Skeletal muscle tissue (tissue), 4 donors: ENCODE data around the gene CCDC192. TPM values are rescaled to one million over a fixed set of nuclear protein-coding genes. Genes with fewer than 3 reads are reported as not detected.
"Not testable (repeated sequence)": the region's sequence is repeated elsewhere in the genome, so short reads cannot be mapped to it uniquely, and the experiment has no call there.

Experiments
- H3K27ac ChIP-seq: one replicate; pipeline ENCODE4 v1.7.0; 2013; ENCODE audit warnings: mild to moderate bottlenecking, low read depth, low read length, inconsistent platforms
- H3K27me3 ChIP-seq, 3 donors: one replicate each; pipeline ENCODE4 v1.7.0; 2013; ENCODE audit warnings: low read length in 3 of 3; ENCODE audit not compliant: control insufficient read depth in 3 of 3, insufficient read depth in 3 of 3
- H3K36me3 ChIP-seq, 3 donors: one replicate each; pipeline ENCODE4 v1.7.0; 2013; ENCODE audit warnings: low read length in 3 of 3; ENCODE audit not compliant: control insufficient read depth in 3 of 3, insufficient read depth in 3 of 3
- H3K4me1 ChIP-seq, 3 donors: one replicate each; pipeline ENCODE4 v1.7.0; 2013; ENCODE audit warnings: low read length in 3 of 3, mild to moderate bottlenecking in 3 of 3; ENCODE audit not compliant: control insufficient read depth in 3 of 3, insufficient read depth in 3 of 3
- H3K4me3 ChIP-seq, 3 donors: one replicate each; pipeline ENCODE4 v1.7.0; 2013; ENCODE audit warnings: low read length in 3 of 3
- H3K9ac ChIP-seq, 3 donors: one replicate each; pipeline ENCODE4 v1.7.0; 2013; ENCODE audit warnings: low read length in 3 of 3, mild to moderate bottlenecking in 3 of 3, moderate library complexity in 2 of 3, low read depth in 1 of 3
- H3K9me3 ChIP-seq, 3 donors: one replicate each; pipeline ENCODE4 v1.7.0; 2013; ENCODE audit warnings: low read length in 3 of 3; ENCODE audit not compliant: control insufficient read depth in 3 of 3
- total RNA-seq: library from RNA; depleted of rRNA; stranded (reverse); fragments of >200 nt; gene quantifications from one replicate; pipeline ENCODE4 v1.2.3, GENCODE V29; 2014
- donor health status: Osteomylitis.

Gene CCDC192
- total RNA-seq, 1 donor from 2014 or later: not detected

- not testable (repeated sequence) for H3K27me3 ChIP-seq, H3K4me3 ChIP-seq, H3K27ac ChIP-seq, H3K9me3 ChIP-seq, H3K4me1 ChIP-seq, H3K36me3 ChIP-seq, H3K9ac ChIP-seq
Observed at GRCh38 chr5:127676951-127677350, 26.2 kb upstream of the CCDC192 start.

DNA sequence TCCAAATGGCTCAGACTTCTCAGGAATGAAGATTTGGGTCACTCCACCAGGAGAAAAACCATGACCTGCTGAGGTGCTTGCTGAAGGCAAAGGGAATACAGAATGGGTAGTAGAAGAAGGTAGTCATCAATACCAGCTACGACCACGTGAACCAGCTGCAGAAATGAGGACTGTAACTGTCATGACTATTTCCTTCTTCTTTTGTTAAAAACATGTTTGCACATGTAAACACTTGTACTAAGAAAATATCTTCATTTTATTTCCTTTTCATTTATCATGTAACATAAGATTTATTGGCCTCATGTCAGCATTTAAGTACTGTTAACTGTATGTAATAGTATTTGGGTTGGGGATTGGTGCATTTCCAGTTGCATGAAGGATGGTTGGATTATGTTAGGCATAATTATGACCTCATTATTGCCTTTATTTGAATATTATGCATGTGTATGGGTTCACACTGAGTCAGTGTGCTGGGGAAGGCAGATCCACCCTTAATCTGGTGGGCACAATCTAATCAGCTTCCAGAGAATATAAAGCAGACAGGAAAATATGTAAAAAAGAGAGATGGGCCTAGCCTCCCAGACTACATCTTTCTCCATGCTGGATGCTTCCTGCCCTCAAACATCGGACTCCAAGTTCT, 23.4 kb upstream of the CCDC192 start:
- H3K27me3 ChIP-seq, H3K27ac ChIP-seq, H3K36me3 ChIP-seq, H3K4me3 ChIP-seq, H3K9ac ChIP-seq, H3K4me1 ChIP-seq, H3K9me3 ChIP-seq: not testable (repeated sequence)

- Histone ChIP-seq H3K4me3 (no peak overlapping the region), H3K9ac (no peak overlapping the region), H3K4me1 (peaks cover 7 to 9% (median 7%) of the 10 kb centered on the region in 3 donors), H3K36me3 (no peaks in the 10 kb centered on the region), H3K27me3 (no peaks in the 10 kb centered on the region), H3K9me3 (no peaks in the 10 kb centered on the region), H3K27ac (no peak overlapping the region)
Observed at GRCh38 chr5:127680595-127680994, 22.6 kb upstream of the CCDC192 start.

DNA sequence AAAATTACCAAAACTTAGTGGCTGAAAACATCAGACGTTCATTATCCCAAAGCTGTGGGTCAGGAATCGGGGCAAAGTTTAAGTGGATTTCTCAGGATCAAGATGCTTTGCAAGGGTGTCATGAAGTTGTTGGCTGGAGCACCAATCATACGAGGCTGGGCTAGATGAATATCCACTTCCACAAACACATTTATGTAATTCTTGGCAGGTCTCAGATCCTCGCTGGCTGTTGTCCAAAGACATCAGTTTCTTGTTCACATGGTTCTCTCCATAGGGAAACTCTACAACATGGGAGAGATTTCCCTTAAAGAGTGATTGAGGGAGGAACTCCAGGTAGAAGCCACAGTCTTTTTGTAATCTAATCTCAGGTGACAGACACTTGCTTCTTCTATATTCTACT, 20.2 kb upstream of the CCDC192 start:
- H3K4me1 ChIP-seq: peaks cover 10 to 11% (median 10%) of the 10 kb centered on the region in 3 donors
- H3K27ac ChIP-seq: no peak overlapping the region
- no peaks in the 10 kb centered on the region for H3K27me3 ChIP-seq
- H3K4me3 ChIP-seq: no peak overlapping the region
- no peak overlapping the region for H3K9ac ChIP-seq
- no peaks in the 10 kb centered on the region for H3K9me3 ChIP-seq
- no peaks in the 10 kb centered on the region for H3K36me3 ChIP-seq

DNA sequence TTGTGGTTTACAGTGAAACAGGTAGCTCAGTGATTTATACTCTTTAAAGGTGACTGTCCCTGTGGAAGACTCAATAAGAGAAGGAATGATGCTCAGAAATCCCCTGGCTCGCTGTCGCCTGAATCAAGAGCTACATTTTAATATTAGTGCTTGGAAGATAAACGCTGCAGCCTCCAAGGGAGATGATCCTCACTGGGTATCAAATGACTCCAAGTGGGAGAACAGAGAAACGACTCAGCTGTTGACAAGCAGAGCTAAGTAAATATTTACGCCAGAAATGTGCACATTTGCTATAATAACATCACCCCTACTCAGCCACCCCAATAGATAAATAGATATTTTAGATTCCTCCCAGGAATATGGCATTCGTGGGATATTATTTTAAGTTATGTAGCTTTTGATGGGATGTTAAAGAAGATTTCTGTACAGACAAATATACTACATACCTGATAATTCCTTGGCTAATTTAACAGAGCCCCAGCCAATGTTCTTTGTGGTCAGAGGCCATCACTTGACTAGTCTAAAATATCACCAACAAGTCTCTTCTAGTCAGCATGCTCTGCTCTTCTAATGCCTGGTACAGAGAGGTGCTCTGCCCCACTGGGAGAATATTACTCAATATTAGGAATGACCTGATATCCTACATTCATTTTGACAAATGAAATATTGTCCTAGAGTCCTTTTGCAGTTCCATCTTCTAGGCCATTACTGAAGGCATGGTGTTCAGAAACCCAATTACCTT, 18.3 kb upstream of the CCDC192 start:
- Histone ChIP-seq H3K27me3 (no peaks in the 10 kb centered on the region), H3K4me1 (peaks cover 10 to 11% (median 10%) of the 10 kb centered on the region in 3 donors), H3K36me3 (no peaks in the 10 kb centered on the region), H3K27ac (peak overlapping the region; percentile 84), H3K9me3 (no peaks in the 10 kb centered on the region), H3K9ac (peak overlapping the region in 2 of 3 donors; percentile 4 to 34), H3K4me3 (no peak overlapping the region)

DNA sequence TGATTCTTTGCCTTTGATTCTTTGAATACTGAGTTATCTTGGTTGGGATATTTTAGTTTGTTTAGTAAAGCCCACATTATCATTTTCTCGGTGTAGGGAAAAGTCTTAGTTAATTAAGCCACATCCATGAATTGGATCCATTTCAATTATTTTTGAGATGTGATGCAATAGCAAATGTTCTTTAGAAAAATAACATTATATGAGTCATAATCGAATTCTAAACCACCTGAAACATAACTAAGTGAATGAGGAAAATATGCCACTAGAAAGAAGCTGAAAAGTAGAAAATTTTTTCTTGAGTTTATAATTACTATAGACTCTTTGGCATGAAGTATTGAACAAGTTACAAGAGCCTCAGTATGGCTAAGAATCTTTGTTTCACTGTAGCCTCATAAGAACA, 17.5 kb upstream of the CCDC192 start:
- Histone ChIP-seq H3K4me3 (no peak overlapping the region), H3K9me3 (no peaks in the 10 kb centered on the region), H3K36me3 (no peaks in the 10 kb centered on the region), H3K4me1 (peaks cover 10 to 11% (median 10%) of the 10 kb centered on the region in 3 donors), H3K27ac (peak overlapping the region; percentile 84), H3K27me3 (no peaks in the 10 kb centered on the region), H3K9ac (peak overlapping the region in 1 of 3 donors; percentile 4)

- Histone ChIP-seq H3K27ac (peak overlapping the region; percentile 84), H3K9ac (no peak overlapping the region), H3K4me1 (peaks cover 10 to 11% (median 10%) of the 10 kb centered on the region in 3 donors), H3K9me3 (peaks cover 0 to 2% (median 0%) of the 10 kb centered on the region in 3 donors), H3K4me3 (no peak overlapping the region), H3K36me3 (no peaks in the 10 kb centered on the region), H3K27me3 (no peaks in the 10 kb centered on the region)
Observed at GRCh38 chr5:127686424-127686823, 16.8 kb upstream of the CCDC192 start.

GRCh38 chr5:127694518-127695171, 8.5 kb upstream of the CCDC192 start:
- Histone ChIP-seq H3K9me3 (peaks cover 0 to 2% (median 0%) of the 10 kb centered on the region in 3 donors), H3K27ac (peak overlapping the region; percentile 73), H3K4me3 (no peak overlapping the region), H3K4me1 (peaks cover 0 to 9% (median 5%) of the 10 kb centered on the region in 3 donors), H3K36me3 (no peaks in the 10 kb centered on the region), H3K9ac (no peak overlapping the region), H3K27me3 (no peaks in the 10 kb centered on the region)

- no peaks in the 10 kb centered on the region for H3K27me3 ChIP-seq
- peak overlapping the region; percentile 73 for H3K27ac ChIP-seq
- H3K9ac ChIP-seq: peak overlapping the region in 1 of 3 donors; percentile 8
- H3K4me3 ChIP-seq: no peak overlapping the region
- H3K4me1 ChIP-seq: peaks cover 0 to 9% (median 5%) of the 10 kb centered on the region in 3 donors
- peaks cover 0 to 2% (median 0%) of the 10 kb centered on the region in 3 donors for H3K9me3 ChIP-seq
- no peaks in the 10 kb centered on the region for H3K36me3 ChIP-seq
Observed at GRCh38 chr5:127695346-127695745, 7.8 kb upstream of the CCDC192 start.

DNA sequence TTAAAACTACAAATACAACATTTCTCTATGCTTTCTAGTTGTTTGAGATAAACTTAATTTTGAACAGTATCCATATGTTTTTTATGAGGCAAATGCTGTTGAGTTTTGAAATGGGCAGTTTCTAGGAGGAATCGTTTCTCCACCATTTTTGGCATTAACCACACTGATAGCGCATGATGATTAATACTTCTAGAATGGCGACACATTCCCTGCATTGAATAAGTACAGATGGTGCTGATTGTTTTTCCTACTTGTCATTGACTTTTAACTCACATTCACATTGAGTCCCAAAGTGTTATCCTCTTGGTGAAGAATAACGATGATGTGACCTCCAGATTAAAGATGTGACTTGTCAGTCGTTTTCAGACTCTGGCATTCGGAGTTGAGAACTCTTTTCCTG, 6.5 kb upstream of the CCDC192 start:
- H3K4me1 ChIP-seq: peaks cover 0 to 9% (median 5%) of the 10 kb centered on the region in 3 donors
- no peaks in the 10 kb centered on the region for H3K9me3 ChIP-seq
- H3K27me3 ChIP-seq: no peaks in the 10 kb centered on the region
- H3K27ac ChIP-seq: peak overlapping the region; percentile 73
- no peaks in the 10 kb centered on the region for H3K36me3 ChIP-seq
- H3K9ac ChIP-seq: peak overlapping the region in 2 of 3 donors; percentile 16 to 57
- H3K4me3 ChIP-seq: peak overlapping the region in 2 of 3 donors; percentile 33 to 45
